A549 (cell line): ENCODE measurements around the gene HNF4A. TPM values are rescaled to one million over a fixed set of nuclear protein-coding genes. Genes with fewer than 3 reads are reported as not detected.

Experiments used
- ATAC-seq, 2 experiments: fragments of 200-7000 bp in 1 of 2; fragments of >200 bp in 1 of 2; cut with Nextera tagmentation in 1 of 2; cut with Tn5 transposase in 1 of 2; 3 replicates each; pipeline versions ENCODE4 v1.8.0 to v1.9.1; 2018 to 2020; ENCODE audit warnings: mild to moderate bottlenecking in 1 of 2, moderate library complexity in 1 of 2
- CTCF ChIA-PET: fragments of 300-600 bp; sonication (Branson Sonifier 250); formaldehyde crosslinking; extraction: SDS; loops from one replicate; lab custom pipeline; 2021; ENCODE audit warnings: antibody characterized with exemption, inconsistent platforms; lab: Yijun Ruan, JAX
- POLR2A ChIA-PET: fragments of 350-600 bp; formaldehyde crosslinking; extraction: SDS; loops from one replicate; lab custom pipeline; 2021; ENCODE audit warnings: antibody characterized with exemption, inconsistent platforms; lab: Yijun Ruan, JAX
- DNase-seq, 2 experiments: peaks; one replicate each; pipeline versions ENCODE4 v3.0.0 to v3.0.0-alpha.2; 2011 to 2016; ENCODE audit warnings: low read depth in 1 of 2, low spot score in 1 of 2
- FAIRE-seq: peaks from 2 replicates; lab custom pipeline; 2011; peaks lifted over from hg19 to GRCh38; lab: Jason Lieb, UNC
- H3K27ac ChIP-seq, 2 experiments: fragments of >200 bp; sonication (Bioruptor Twin); formaldehyde crosslinking; 3 replicates each; pipeline ENCODE4 v1.5.1; 2016 to 2017
- H3K4me1 ChIP-seq: fragments of >200 bp; sonication (Bioruptor Twin); formaldehyde crosslinking; 3 replicates; pipeline ENCODE4 v1.6.1; 2016
- H3K4me2 ChIP-seq: fragments of >200 bp; sonication (Bioruptor Twin); formaldehyde crosslinking; 3 replicates; pipeline ENCODE4 v1.6.1; 2016
- H3K4me3 ChIP-seq: fragments of >200 bp; sonication (Bioruptor Twin); formaldehyde crosslinking; 3 replicates; pipeline ENCODE4 v1.5.1; 2016
- H3K9me3 ChIP-seq: fragments of >200 bp; sonication (Bioruptor Twin); formaldehyde crosslinking; 3 replicates; pipeline ENCODE4 v1.6.1; 2016
- BHLHE40 ChIP-seq: IDR thresholded peaks from 2 replicates; pipeline ENCODE4 v1.6.1; 2012; ENCODE audit warnings: low read depth, low read length, inconsistent platforms
- EHMT2 ChIP-seq: fragments of 200-600 bp; sonication (generic); IDR thresholded peaks from 2 replicates; pipeline ENCODE4 v1.6.1; 2016; ENCODE audit warnings: antibody characterized with exemption, low read depth, mild to moderate bottlenecking, moderate library complexity
- EP300 ChIP-seq, 2 experiments: fragments of >200 bp; sonication (Bioruptor Twin); formaldehyde crosslinking; IDR thresholded peaks; 2 replicates in 1 of 2; 3 replicates in 1 of 2; pipeline ENCODE4 v1.6.1; 2016 to 2017
- ESRRA ChIP-seq: fragments of 150-350 bp; IDR thresholded peaks from 2 replicates; pipeline ENCODE4 v1.6.1; 2014; ENCODE audit warnings: mild to moderate bottlenecking, low read length, borderline replicate concordance
- FOSB ChIP-seq: fragments of 250-450 bp; sonication (Bioruptor Pico); IDR thresholded peaks from 2 replicates; pipeline ENCODE4 v1.5.0; 2020; ENCODE audit warnings: mild to moderate bottlenecking, moderate library complexity
- JUN ChIP-seq, 2 experiments: fragments of >200 bp; sonication (Bioruptor Twin); formaldehyde crosslinking; IDR thresholded peaks; 2 replicates in 1 of 2; 3 replicates in 1 of 2; pipeline ENCODE4 v1.6.1; 2016 to 2017
- KDM5A ChIP-seq: fragments of 200-600 bp; sonication (generic); IDR thresholded peaks from 2 replicates; pipeline ENCODE4 v1.6.1; 2016; ENCODE audit warnings: antibody characterized with exemption, mild to moderate bottlenecking
- NFE2L2 ChIP-seq: fragments of 150-350 bp; conservative IDR thresholded peaks from 2 replicates; pipeline ENCODE4 v1.6.1; 2014; ENCODE audit warnings: low read length
- NR3C1 ChIP-seq: fragments of >200 bp; sonication (Bioruptor Twin); formaldehyde crosslinking; IDR thresholded peaks from 3 replicates; pipeline ENCODE4 v1.6.1; 2017
- PHF8 ChIP-seq: fragments of 200-600 bp; sonication (generic); IDR thresholded peaks from 2 replicates; pipeline ENCODE4 v1.6.1; 2016; ENCODE audit warnings: low read depth, mild to moderate bottlenecking, antibody characterized with exemption, moderate library complexity, borderline replicate concordance
- POLR2A ChIP-seq: IDR thresholded peaks from 2 replicates; pipeline ENCODE4 v1.6.1; 2012; ENCODE audit warnings: mild to moderate bottlenecking, low read length
- SMC3 ChIP-seq: fragments of >200 bp; sonication (Bioruptor Twin); formaldehyde crosslinking; IDR thresholded peaks from 3 replicates; pipeline ENCODE4 v1.6.1; 2018; ENCODE audit warnings: inconsistent platforms
- ZC3H11A ChIP-seq: fragments of 450-650 bp; IDR thresholded peaks from 2 replicates; pipeline ENCODE4 v1.6.1; 2014; ENCODE audit warnings: antibody characterized with exemption, mild to moderate bottlenecking
- ZFP36 ChIP-seq: fragments of 450-650 bp; IDR thresholded peaks from 2 replicates; pipeline ENCODE4 v1.6.1; 2014; ENCODE audit warnings: borderline replicate concordance; ENCODE audit not compliant: partially characterized antibody
- ZNF302 ChIP-seq: fragments of 250-450 bp; sonication (Bioruptor Pico); IDR thresholded peaks from 2 replicates; pipeline ENCODE4 v1.9.0; 2021; ENCODE audit warnings: inconsistent platforms, mild to moderate bottlenecking, moderate library complexity
- WGBS: methylation state at CpG from one replicate; pipeline ENCODE4 v1.1.6; 2017; ENCODE audit errors: missing lambda C conversion rate; 5-methylcytosine and 5-hydroxymethylcytosine counted together
- polyA minus RNA-seq: library from RNA; depleted of rRNA, polyadenylated mRNA; stranded (reverse); fragments of >200 nt; gene quantifications from 2 replicates; pipeline ENCODE4 v1.2.3, GENCODE V29; 2011; rRNA and poly(A)+ RNA removed
- polyA plus RNA-seq, 4 experiments: library from polyadenylated mRNA; depleted of rRNA in 3 of 4; stranded (reverse); fragments of >200 nt; fragmentation: RNase III in 1 of 4; extraction: RNeasy Plus Mini Kit Qiagen cat#74134 plus additional on column Dnase treatment in 1 of 4; gene quantifications; 2 replicates in 3 of 4; 3 replicates in 1 of 4; pipeline ENCODE4 v1.2.3, GENCODE V29; 2011 to 2017
- TF ChIP-seq, protein P1 (sequence below): IDR thresholded peaks from 2 replicates; pipeline ENCODE4 v1.6.1; 2012
- TF ChIP-seq, protein P2 (sequence below): fragments of >200 bp; sonication (Bioruptor Twin); formaldehyde crosslinking; IDR thresholded peaks from 3 replicates; pipeline ENCODE4 v1.6.1; 2016
- TF ChIP-seq, protein P3 (sequence below): IDR thresholded peaks from 2 replicates; pipeline ENCODE4 v1.6.1; 2012
- TF ChIP-seq, protein P4 (sequence below): fragments of >200 bp; sonication (Bioruptor Twin); formaldehyde crosslinking; IDR thresholded peaks from 2 replicates; pipeline ENCODE4 v1.6.1; 2016
- TF ChIP-seq, protein P5 (sequence below): fragments of 250-450 bp; sonication (Bioruptor Pico); IDR thresholded peaks from 2 replicates; pipeline ENCODE4 v1.5.0; 2020; ENCODE audit warnings: low read depth, mild to moderate bottlenecking, moderate library complexity
- TF ChIP-seq, protein P6 (sequence below): IDR thresholded peaks from 2 replicates; pipeline ENCODE4 v1.6.1; 2012; ENCODE audit warnings: low read depth, borderline replicate concordance
- TF ChIP-seq, protein P7 (sequence below): fragments of 200-600 bp; sonication (generic); IDR thresholded peaks from 2 replicates; pipeline ENCODE4 v1.6.1; 2016; ENCODE audit warnings: antibody characterized with exemption, mild to moderate bottlenecking, moderate library complexity
- TF ChIP-seq, protein P8 (sequence below): fragments of 250-450 bp; sonication (Bioruptor Pico); IDR thresholded peaks from 2 replicates; pipeline ENCODE4 v1.5.0; 2021; ENCODE audit warnings: mild to moderate bottlenecking, moderate library complexity, borderline replicate concordance

Gene HNF4A
- polyA plus RNA-seq (2011; rRNA removed) (20.0 and 23.0 TPM in 2 replicates), polyA plus RNA-seq (2017; fragmentation: RNase III; extraction: RNeasy Plus Mini Kit Qiagen cat#74134 plus additional on column Dnase treatment) (17.5 to 26.2 TPM (median 25.9 TPM) in 3 replicates), polyA minus RNA-seq (43.7 and 58.8 TPM in 2 replicates)
- polyA plus RNA-seq (2012; cell fraction: cytosol; rRNA removed): 16.7 and 23.8 TPM in 2 replicates
- 26.9 and 33.9 TPM in 2 replicates for polyA plus RNA-seq (2012; cell fraction: nucleus; rRNA removed)

DNA sequence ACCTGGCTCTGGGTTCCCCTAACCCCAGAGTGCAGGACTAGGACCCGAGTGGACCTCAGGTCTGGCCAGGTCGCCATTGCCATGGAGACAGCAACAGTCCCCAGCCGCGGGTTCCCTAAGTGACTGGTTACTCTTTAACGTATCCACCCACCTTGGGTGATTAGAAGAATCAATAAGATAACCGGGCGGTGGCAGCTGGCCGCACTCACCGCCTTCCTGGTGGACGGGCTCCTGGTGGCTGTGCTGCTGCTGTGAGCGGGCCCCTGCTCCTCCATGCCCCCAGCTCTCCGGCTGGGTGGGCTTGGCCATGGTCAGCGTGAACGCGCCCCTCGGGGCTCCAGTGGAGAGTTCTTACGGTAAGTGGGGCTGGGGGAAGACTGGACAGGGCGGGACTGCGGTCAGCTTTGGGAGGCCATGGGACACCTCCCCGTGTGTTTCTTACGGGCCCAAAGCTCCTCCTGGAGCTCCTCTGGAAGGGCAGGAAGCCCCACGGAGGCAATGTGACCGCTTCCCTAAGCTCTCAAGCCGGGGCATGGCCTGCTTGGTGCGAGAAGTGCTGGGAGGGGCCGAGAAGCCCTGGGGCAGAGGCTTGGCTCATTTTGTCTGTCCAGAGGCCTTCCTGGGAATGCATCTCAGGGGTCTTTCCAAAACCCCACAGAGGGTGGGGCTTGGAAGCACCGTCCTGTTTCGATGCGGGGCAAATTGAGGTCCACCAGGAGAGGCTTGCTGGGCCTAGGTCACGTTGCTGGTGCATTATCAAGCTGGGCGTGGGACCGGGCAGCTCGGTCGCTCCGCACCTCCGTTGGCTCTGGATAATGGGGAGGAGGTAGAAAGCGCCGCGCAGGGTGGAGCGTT, at the start of gene HNF4A:
Gene HNF4A, plus strand, starts transcription at position 202 of the 855 bp plus-strand sequence. Its CDS starts 106 bp downstream, at position 308.
- H3K4me1 ChIP-seq: peaks cover 24% of the 10 kb centered on the region
- FAIRE-seq (no peak), ATAC-seq (peak; percentile 71 to 76), DNase-seq (peak; percentile 49 to 50)
- peak within 1 kb of the TSS; percentile 83 to 89 for H3K27ac ChIP-seq
- H3K4me2 ChIP-seq: peak within 1 kb of the TSS; percentile 92
- peak within 1 kb of the TSS; percentile 65 for H3K4me3 ChIP-seq
- ChIA-PET CTCF (interaction anchor here (0.9 to 1.5 kb wide), 6 partner anchors 12 to 138 kb away, joined by 3 to 6 read pairs (median 5); partner anchors contain the start of gene FITM2), POLR2A (interaction anchor here (0.9 kb wide), 1 partner anchor 45 kb away, joined by 4 read pairs; the partner anchor contains the start of gene FITM2)
- no peaks in the 10 kb centered on the region for H3K9me3 ChIP-seq
- WGBS: 36% methylated on average over 26 of the region's 40 CpGs
- TF ChIP-seq ZNF302 (CRISPR knock-in tag): no peak
- TF ChIP-seq PHF8: peak; percentile 40; the same call in 1 of the 2 replicates
- TF ChIP-seq POLR2A: peak; percentile 29
- peak in 1 of 2 experiments; percentile 38; a peak in 2 of 5 replicates for TF ChIP-seq JUN (IDR thresholded peaks at IDR 0.05)
- TF ChIP-seq, protein P1, sequence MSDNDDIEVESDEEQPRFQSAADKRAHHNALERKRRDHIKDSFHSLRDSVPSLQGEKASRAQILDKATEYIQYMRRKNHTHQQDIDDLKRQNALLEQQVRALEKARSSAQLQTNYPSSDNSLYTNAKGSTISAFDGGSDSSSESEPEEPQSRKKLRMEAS: peak; percentile 34; the same call in 1 of the 2 replicates
- TF ChIP-seq, protein P2, sequence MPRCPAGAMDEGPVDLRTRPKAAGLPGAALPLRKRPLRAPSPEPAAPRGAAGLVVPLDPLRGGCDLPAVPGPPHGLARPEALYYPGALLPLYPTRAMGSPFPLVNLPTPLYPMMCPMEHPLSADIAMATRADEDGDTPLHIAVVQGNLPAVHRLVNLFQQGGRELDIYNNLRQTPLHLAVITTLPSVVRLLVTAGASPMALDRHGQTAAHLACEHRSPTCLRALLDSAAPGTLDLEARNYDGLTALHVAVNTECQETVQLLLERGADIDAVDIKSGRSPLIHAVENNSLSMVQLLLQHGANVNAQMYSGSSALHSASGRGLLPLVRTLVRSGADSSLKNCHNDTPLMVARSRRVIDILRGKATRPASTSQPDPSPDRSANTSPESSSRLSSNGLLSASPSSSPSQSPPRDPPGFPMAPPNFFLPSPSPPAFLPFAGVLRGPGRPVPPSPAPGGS: no peak
- no peak for TF ChIP-seq KDM5A
- TF ChIP-seq SMC3: no peak

DNA sequence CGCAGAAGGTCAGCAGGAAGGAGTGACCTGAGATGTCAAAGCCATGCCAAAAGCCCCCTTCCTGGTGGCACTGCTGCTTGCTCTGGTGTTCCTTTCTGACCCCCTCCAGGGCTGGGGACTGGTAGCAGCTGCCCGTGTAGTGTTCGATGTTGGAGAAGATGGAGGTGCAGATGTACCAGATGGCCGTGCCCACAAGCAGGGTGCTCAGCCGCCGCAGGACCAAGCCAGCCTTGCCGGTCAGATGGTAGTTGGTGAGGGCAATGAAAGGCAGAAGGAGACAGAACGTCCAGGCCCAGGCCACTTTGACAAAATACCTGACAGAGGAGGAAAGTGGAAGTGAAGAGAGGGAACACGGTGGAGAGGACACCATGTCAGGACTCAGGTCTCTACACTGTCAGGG, 48.6 kb upstream of the HNF4A start:
- DNase-seq (no peak), FAIRE-seq (no peak)

More for the DNA sequence above, 48.6 kb upstream of the HNF4A start:
- H3K4me3 ChIP-seq: no peak overlapping the region
- CTCF ChIA-PET: interaction anchor here (10.3 kb wide), 1 partner anchor 88 kb away, joined by 337 read pairs; no protein-coding TSS in a partner anchor
- H3K4me2 ChIP-seq: no peak overlapping the region
- H3K9me3 ChIP-seq: no peaks in the 10 kb centered on the region
- POLR2A ChIA-PET: no interaction called here
- ATAC-seq: no peak
- H3K27ac ChIP-seq: no peak overlapping the region
- TF ChIP-seq, protein P3, sequence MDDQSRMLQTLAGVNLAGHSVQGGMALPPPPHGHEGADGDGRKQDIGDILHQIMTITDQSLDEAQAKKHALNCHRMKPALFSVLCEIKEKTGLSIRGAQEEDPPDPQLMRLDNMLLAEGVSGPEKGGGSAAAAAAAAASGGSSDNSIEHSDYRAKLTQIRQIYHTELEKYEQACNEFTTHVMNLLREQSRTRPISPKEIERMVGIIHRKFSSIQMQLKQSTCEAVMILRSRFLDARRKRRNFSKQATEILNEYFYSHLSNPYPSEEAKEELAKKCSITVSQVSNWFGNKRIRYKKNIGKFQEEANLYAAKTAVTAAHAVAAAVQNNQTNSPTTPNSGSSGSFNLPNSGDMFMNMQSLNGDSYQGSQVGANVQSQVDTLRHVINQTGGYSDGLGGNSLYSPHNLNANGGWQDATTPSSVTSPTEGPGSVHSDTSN: no peak
- no peak for TF ChIP-seq EP300 (IDR thresholded peaks at IDR 0.05)
- TF ChIP-seq, protein P4, sequence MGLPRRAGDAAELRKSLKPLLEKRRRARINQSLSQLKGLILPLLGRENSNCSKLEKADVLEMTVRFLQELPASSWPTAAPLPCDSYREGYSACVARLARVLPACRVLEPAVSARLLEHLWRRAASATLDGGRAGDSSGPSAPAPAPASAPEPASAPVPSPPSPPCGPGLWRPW: no peak
- TF ChIP-seq, protein P5, sequence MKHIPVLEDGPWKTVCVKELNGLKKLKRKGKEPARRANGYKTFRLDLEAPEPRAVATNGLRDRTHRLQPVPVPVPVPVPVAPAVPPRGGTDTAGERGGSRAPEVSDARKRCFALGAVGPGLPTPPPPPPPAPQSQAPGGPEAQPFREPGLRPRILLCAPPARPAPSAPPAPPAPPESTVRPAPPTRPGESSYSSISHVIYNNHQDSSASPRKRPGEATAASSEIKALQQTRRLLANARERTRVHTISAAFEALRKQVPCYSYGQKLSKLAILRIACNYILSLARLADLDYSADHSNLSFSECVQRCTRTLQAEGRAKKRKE (CRISPR knock-in tag): no peak
- TF ChIP-seq FOSB (CRISPR knock-in tag): no peak
- TF ChIP-seq NFE2L2: no peak
- TF ChIP-seq ZC3H11A: no peak
- no peak for TF ChIP-seq BHLHE40
- TF ChIP-seq, protein P6, sequence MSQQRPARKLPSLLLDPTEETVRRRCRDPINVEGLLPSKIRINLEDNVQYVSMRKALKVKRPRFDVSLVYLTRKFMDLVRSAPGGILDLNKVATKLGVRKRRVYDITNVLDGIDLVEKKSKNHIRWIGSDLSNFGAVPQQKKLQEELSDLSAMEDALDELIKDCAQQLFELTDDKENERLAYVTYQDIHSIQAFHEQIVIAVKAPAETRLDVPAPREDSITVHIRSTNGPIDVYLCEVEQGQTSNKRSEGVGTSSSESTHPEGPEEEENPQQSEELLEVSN: no peak
- TF ChIP-seq ESRRA: no peak
- TF ChIP-seq, protein P7, sequence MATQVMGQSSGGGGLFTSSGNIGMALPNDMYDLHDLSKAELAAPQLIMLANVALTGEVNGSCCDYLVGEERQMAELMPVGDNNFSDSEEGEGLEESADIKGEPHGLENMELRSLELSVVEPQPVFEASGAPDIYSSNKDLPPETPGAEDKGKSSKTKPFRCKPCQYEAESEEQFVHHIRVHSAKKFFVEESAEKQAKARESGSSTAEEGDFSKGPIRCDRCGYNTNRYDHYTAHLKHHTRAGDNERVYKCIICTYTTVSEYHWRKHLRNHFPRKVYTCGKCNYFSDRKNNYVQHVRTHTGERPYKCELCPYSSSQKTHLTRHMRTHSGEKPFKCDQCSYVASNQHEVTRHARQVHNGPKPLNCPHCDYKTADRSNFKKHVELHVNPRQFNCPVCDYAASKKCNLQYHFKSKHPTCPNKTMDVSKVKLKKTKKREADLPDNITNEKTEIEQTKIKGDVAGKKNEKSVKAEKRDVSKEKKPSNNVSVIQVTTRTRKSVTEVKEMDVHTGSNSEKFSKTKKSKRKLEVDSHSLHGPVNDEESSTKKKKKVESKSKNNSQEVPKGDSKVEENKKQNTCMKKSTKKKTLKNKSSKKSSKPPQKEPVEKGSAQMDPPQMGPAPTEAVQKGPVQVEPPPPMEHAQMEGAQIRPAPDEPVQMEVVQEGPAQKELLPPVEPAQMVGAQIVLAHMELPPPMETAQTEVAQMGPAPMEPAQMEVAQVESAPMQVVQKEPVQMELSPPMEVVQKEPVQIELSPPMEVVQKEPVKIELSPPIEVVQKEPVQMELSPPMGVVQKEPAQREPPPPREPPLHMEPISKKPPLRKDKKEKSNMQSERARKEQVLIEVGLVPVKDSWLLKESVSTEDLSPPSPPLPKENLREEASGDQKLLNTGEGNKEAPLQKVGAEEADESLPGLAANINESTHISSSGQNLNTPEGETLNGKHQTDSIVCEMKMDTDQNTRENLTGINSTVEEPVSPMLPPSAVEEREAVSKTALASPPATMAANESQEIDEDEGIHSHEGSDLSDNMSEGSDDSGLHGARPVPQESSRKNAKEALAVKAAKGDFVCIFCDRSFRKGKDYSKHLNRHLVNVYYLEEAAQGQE: no peak
- TF ChIP-seq, protein P8, sequence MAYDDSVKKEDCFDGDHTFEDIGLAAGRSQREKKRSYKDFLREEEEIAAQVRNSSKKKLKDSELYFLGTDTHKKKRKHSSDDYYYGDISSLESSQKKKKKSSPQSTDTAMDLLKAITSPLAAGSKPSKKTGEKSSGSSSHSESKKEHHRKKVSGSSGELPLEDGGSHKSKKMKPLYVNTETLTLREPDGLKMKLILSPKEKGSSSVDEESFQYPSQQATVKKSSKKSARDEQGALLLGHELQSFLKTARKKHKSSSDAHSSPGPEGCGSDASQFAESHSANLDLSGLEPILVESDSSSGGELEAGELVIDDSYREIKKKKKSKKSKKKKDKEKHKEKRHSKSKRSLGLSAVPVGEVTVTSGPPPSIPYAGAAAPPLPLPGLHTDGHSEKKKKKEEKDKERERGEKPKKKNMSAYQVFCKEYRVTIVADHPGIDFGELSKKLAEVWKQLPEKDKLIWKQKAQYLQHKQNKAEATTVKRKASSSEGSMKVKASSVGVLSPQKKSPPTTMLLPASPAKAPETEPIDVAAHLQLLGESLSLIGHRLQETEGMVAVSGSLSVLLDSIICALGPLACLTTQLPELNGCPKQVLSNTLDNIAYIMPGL (CRISPR knock-in tag): no peak
- no peak for TF ChIP-seq EHMT2
- no peak for TF ChIP-seq ZFP36
- TF ChIP-seq NR3C1: no peak
- WGBS: 88% methylated on average over 9 of the region's 9 CpGs
- H3K4me1 ChIP-seq: peaks cover 17% of the 10 kb centered on the region; the same call in 2 of the 3 replicates
